ENCODE data around the gene DLK1.

DNA sequence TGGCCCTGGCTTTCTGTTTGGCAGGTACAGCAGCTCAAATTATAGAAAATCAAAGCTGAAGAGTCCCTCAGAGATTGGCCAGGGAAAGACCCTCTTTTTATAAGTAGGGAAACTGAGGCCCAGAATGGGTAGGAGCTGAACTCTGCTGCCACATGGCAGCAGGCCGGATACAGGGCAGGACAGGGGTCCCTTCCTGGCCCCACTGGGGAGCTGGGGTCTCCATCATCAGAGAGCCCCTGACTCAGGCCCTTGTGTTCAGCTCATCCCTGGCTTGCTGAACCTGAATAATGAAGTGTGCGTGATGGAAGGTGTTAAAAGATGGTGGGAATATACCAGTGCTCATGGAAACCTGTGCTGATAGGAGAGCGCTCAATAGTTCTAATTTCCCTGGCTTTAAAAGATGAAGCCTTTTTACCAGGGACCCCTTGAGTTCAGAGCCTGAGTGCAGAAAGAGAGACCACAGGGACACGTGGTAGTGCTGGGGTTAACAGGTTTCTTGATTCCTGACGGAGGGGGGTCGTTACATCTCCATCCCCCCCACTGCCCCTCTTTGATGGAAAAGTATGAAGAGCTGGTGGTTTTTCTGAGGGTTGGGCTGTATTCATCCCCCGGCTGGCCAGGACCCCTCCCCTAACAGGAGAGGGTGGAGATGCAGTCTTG, 4.4 kb downstream of the DLK1 start:
- no peak for TF ChIP-seq EP300 (IDR thresholded peaks at IDR 0.05; ENCODE audit: borderline replicate concordance in 1 of 2, low read depth in 1 of 2, low read length in 1 of 2)
- no peak for TF ChIP-seq ELF1 (IDR thresholded peaks at IDR 0.05)
- TF ChIP-seq RAD21 (IDR thresholded peaks at IDR 0.05; ENCODE audit: low read length): no peak
- no peak for TF ChIP-seq POLR2AphosphoS5 (IDR thresholded peaks at IDR 0.05; ENCODE audit: low read depth, low read length)
- no peak for TF ChIP-seq FOXM1 (IDR thresholded peaks at IDR 0.05; ENCODE audit: low read depth)
- TF ChIP-seq, protein P1, sequence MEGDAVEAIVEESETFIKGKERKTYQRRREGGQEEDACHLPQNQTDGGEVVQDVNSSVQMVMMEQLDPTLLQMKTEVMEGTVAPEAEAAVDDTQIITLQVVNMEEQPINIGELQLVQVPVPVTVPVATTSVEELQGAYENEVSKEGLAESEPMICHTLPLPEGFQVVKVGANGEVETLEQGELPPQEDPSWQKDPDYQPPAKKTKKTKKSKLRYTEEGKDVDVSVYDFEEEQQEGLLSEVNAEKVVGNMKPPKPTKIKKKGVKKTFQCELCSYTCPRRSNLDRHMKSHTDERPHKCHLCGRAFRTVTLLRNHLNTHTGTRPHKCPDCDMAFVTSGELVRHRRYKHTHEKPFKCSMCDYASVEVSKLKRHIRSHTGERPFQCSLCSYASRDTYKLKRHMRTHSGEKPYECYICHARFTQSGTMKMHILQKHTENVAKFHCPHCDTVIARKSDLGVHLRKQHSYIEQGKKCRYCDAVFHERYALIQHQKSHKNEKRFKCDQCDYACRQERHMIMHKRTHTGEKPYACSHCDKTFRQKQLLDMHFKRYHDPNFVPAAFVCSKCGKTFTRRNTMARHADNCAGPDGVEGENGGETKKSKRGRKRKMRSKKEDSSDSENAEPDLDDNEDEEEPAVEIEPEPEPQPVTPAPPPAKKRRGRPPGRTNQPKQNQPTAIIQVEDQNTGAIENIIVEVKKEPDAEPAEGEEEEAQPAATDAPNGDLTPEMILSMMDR (IDR thresholded peaks at IDR 0.05): no peak
- TF ChIP-seq, protein P2, sequence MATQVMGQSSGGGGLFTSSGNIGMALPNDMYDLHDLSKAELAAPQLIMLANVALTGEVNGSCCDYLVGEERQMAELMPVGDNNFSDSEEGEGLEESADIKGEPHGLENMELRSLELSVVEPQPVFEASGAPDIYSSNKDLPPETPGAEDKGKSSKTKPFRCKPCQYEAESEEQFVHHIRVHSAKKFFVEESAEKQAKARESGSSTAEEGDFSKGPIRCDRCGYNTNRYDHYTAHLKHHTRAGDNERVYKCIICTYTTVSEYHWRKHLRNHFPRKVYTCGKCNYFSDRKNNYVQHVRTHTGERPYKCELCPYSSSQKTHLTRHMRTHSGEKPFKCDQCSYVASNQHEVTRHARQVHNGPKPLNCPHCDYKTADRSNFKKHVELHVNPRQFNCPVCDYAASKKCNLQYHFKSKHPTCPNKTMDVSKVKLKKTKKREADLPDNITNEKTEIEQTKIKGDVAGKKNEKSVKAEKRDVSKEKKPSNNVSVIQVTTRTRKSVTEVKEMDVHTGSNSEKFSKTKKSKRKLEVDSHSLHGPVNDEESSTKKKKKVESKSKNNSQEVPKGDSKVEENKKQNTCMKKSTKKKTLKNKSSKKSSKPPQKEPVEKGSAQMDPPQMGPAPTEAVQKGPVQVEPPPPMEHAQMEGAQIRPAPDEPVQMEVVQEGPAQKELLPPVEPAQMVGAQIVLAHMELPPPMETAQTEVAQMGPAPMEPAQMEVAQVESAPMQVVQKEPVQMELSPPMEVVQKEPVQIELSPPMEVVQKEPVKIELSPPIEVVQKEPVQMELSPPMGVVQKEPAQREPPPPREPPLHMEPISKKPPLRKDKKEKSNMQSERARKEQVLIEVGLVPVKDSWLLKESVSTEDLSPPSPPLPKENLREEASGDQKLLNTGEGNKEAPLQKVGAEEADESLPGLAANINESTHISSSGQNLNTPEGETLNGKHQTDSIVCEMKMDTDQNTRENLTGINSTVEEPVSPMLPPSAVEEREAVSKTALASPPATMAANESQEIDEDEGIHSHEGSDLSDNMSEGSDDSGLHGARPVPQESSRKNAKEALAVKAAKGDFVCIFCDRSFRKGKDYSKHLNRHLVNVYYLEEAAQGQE (IDR thresholded peaks at IDR 0.05; ENCODE audit: low read depth, low read length): no peak

Data from SK-N-SH (cell line).